Measurements from ENCODE around the gene POLN.
"Not testable (repeated sequence)": the region's sequence is repeated elsewhere in the genome, so short reads cannot be mapped to it uniquely, and the experiment has no call there.

POLN gene

GRCh38 chr4:2275044-2275397 is 33.1 kb upstream of the POLN start:
- not testable (repeated sequence) for DNase-seq

GRCh38 chr4:2274320-2275043 is 32.6 kb upstream of the POLN start:
- DNase-seq: no peak

GRCh38 chr4:2273657-2274319 is 31.9 kb upstream of the POLN start:
- no peak for DNase-seq

GRCh38 chr4:2273221-2273620 is 31.3 kb upstream of the POLN start:
- DNase-seq: no peak

GRCh38 chr4:2272828-2273120 is 30.9 kb upstream of the POLN start:
- DNase-seq: no peak

- no peak for DNase-seq
Observed at GRCh38 chr4:2272026-2272827, 30.3 kb upstream of the POLN start.

GRCh38 chr4:2271279-2272025 is 29.5 kb upstream of the POLN start:
- DNase-seq: no peak

GRCh38 chr4:2270341-2271165 is 28.6 kb upstream of the POLN start:
- DNase-seq: no peak

- no peak for DNase-seq
Observed at GRCh38 chr4:2269618-2270163, 27.8 kb upstream of the POLN start.

GRCh38 chr4:2269206-2269531 is 27.2 kb upstream of the POLN start:
- DNase-seq: no peak

- no peak for DNase-seq
Observed at GRCh38 chr4:2268357-2269205, 26.7 kb upstream of the POLN start.

GRCh38 chr4:2267841-2268240 is 25.9 kb upstream of the POLN start:
- no peak for DNase-seq

GRCh38 chr4:2267320-2267811 is 25.4 kb upstream of the POLN start:
- no peak for DNase-seq

- no peak for DNase-seq
Observed at GRCh38 chr4:2266821-2267220, 24.9 kb upstream of the POLN start.

GRCh38 chr4:2266181-2266580 is 24.3 kb upstream of the POLN start:
- DNase-seq: no peak

GRCh38 chr4:2265113-2266110 is 23.5 kb upstream of the POLN start:
- DNase-seq: no peak

- no peak for DNase-seq
Observed at GRCh38 chr4:2264481-2265041, 22.6 kb upstream of the POLN start.

- no peak for DNase-seq
Observed at GRCh38 chr4:2263926-2264321, 22.0 kb upstream of the POLN start.

- DNase-seq: no peak
Observed at GRCh38 chr4:2262944-2263250, 21.0 kb upstream of the POLN start.

All from activated T-cell treated with anti-CD3 and anti-CD28 coated beads for 4 hours (primary cell).